Right lobe of liver (tissue), 4 donors: ENCODE measurements around the gene CDYL2.
"Not testable (repeated sequence)": the region's sequence is repeated elsewhere in the genome, so short reads cannot be mapped to it uniquely, and the experiment has no call there.

ENCODE experiments used
- POLR2A ChIP-seq: fragments of 450-650 bp; IDR thresholded peaks from one replicate; pipeline ENCODE4 v1.6.1; 2017; ENCODE audit warnings: antibody characterized with exemption, mild to moderate bottlenecking
- TF ChIP-seq, protein P1 (sequence below), 4 donors: fragments of 200-600 bp in 3 of 4; fragments of 450-650 bp in 1 of 4; IDR thresholded peaks; one replicate each; pipeline versions ENCODE4 v1.5.1 to v1.8.0; 2016 to 2022; ENCODE audit warnings: antibody characterized with exemption in 4 of 4, mild to moderate bottlenecking in 2 of 4
- donor health status: DM: no; HTN: no; CAD: no.
- donor health status: DM: no; HTN: no; CAD: no.
- donor health status: DM: no; HTN: yes; CAD: no.

DNA sequence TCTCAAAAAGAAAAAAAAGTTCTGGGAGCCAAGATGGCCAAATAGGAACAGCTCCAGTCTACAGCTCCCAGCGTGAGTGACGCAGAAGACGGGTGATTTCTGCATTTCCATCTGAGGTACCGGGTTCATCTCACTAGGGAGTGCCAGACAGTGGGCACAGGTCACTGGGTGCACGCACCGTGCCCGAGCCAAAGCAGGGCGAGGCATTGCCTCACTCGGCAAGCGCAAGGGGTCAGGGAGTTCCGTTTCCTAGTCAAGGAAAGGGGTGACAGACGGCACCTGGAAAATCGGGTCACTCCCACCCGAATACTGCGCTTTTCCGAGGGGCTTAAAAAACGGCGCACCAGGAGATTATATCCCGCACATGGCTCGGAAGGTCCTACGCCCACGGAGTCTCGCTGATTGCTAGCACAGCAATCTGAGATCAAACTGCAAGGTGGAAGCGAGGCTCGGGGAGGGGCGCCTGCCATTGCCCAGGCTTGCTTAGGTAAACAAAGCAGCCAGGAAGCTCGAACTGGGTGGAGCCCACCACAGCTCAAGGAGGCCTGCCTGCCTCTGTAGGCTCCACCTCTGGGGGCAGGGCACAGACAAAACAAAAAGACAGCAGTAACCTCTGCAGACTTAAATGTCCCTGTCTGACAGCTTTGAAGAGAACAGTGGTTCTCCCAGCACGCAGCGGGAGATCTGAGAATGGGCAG, 77.2 kb downstream of the CDYL2 start:
- TF ChIP-seq, protein P1, sequence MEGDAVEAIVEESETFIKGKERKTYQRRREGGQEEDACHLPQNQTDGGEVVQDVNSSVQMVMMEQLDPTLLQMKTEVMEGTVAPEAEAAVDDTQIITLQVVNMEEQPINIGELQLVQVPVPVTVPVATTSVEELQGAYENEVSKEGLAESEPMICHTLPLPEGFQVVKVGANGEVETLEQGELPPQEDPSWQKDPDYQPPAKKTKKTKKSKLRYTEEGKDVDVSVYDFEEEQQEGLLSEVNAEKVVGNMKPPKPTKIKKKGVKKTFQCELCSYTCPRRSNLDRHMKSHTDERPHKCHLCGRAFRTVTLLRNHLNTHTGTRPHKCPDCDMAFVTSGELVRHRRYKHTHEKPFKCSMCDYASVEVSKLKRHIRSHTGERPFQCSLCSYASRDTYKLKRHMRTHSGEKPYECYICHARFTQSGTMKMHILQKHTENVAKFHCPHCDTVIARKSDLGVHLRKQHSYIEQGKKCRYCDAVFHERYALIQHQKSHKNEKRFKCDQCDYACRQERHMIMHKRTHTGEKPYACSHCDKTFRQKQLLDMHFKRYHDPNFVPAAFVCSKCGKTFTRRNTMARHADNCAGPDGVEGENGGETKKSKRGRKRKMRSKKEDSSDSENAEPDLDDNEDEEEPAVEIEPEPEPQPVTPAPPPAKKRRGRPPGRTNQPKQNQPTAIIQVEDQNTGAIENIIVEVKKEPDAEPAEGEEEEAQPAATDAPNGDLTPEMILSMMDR (IDR thresholded peaks at IDR 0.05) = not testable (repeated sequence)
- TF ChIP-seq POLR2A = not testable (repeated sequence)
